ENCODE data around the gene PVALEF. TPM values are rescaled to one million over a fixed set of nuclear protein-coding genes. Genes with fewer than 3 reads are reported as not detected.
A peak's percentile ranks its signal among the peaks of the same experiment; 100 is the strongest.

PVALEF gene
- total and polyA plus RNA-seq, 5 donors, result not detected

DNA sequence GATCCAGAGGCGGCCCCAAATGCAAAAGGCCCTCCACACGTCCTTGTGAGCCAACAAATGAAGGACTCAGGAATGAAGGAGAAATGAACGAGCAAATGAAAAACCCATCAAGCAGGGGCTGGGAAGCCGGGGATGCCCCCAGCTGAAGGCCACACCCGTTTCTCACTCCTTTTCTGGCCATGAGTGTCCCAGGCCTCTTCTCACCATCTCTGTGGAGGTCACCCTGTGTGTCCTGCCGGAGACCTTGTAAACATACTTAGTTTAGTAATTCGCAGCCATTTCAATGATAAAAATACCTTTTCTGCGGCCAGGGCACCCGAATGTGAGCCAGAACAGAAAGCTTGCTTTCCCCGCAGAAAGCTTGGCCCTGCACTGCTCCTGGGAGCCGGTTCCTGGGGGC is 21.8 kb downstream of the PVALEF start:
- peak in 1 of 3 donors; percentile 27 for DNase-seq
- ATAC-seq, result no peak
- Histone ChIP-seq H3K4me1 (ENCODE audit: control insufficient read depth, insufficient read depth, low read length) (no peaks in the 10 kb centered on the region), H3K27ac (ENCODE audit: low read length) (no peak overlapping the region), H3K27me3 (ENCODE audit: control insufficient read depth, insufficient read depth) (no peaks in the 10 kb centered on the region), H3K4me3 (ENCODE audit: low read length) (no peak overlapping the region), H3K9me3 (ENCODE audit: control insufficient read depth, low read length) (no peaks in the 10 kb centered on the region)
- 93% methylated on average over 11 of the region's 11 CpGs for WGBS
- intact Hi-C loops (cut with DNase I), result no loop called here

DNA sequence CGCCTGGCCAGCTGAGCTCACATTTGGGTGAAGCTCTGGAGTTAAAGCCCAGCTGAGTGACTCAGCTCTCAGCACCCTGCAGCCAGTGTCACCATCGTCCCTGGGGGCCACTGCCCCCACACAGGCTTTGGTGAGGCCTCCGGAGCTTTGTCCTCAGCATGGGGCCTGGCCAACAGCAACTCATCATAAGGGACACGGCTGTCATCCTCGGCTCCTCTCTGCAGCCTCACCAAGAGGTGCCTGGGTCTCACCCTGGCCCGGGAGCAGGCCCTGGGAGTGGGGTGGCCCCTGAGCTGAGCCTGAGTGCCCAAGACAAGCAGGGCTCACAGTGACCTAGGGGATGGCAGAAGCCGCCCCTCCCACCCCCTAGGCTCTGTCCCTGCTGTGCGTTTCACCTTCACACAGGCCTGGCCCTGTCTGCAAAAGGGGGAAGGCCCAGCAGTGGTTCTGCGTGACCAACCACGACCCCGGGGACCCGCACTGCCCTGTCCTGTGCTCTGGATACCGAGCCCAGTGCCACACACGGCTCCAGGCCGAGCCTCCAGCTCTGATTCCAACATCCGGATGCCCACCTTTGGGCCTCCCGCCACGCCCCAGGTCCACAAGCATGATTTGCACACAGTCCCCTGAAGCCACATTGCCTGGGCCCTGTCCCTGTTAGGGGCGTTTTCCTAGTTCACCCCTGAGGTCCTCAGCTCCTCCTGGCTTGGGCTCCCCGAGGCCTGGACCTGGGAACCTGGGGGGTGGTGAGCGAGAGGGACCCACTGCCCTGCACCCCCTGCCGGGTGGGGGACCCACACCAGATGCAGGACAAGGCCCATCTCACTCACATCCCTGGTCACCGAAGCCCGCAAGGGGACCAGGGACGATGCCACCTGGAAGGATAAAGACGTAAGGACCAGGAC is 22.5 kb downstream of the PVALEF start:
- DNase-seq (peak in 2 of 3 donors; percentile 39 to 47), ATAC-seq (no peak)
- intact Hi-C loops (cut with DNase I), result no loop called here
- H3K27me3 ChIP-seq (ENCODE audit: control insufficient read depth, insufficient read depth), result no peaks in the 10 kb centered on the region
- no peak overlapping the region for H3K27ac ChIP-seq (ENCODE audit: low read length)
- H3K4me1 ChIP-seq (ENCODE audit: control insufficient read depth, insufficient read depth, low read length), result no peaks in the 10 kb centered on the region
- H3K9me3 ChIP-seq (ENCODE audit: control insufficient read depth, low read length), result no peaks in the 10 kb centered on the region
- 89% methylated on average over 26 of the region's 26 CpGs for WGBS
- H3K4me3 ChIP-seq (ENCODE audit: low read length), result no peak overlapping the region

DNA sequence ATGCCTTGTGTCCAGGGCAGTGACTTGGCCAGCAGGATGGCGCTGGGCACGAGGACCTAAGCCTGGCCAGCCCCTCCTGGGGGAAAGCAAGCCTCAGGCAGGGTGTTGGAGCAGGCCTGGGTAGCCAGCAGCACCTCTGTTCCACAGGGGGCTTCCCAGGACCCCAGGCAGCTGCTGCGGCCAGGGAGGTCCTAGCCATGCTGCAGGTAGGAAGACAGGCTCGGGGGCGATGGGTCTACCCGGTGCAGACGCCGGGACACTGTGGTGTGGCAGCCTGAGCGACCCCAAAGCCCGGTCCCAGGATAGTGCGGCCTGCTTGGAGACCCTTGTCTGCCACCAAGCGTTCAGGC is 23.2 kb downstream of the PVALEF start:
- intact Hi-C loops (cut with DNase I), result no loop called here
- ATAC-seq, result no peak
- Histone ChIP-seq H3K27me3 (ENCODE audit: control insufficient read depth, insufficient read depth) (no peaks in the 10 kb centered on the region), H3K4me3 (ENCODE audit: low read length) (no peak overlapping the region), H3K9me3 (ENCODE audit: control insufficient read depth, low read length) (no peaks in the 10 kb centered on the region), H3K27ac (ENCODE audit: low read length) (no peak overlapping the region), H3K4me1 (ENCODE audit: control insufficient read depth, insufficient read depth, low read length) (no peaks in the 10 kb centered on the region)
- WGBS, result 94% methylated on average over 12 of the region's 12 CpGs
- peak in 2 of 3 donors; percentile 46 for DNase-seq

DNA sequence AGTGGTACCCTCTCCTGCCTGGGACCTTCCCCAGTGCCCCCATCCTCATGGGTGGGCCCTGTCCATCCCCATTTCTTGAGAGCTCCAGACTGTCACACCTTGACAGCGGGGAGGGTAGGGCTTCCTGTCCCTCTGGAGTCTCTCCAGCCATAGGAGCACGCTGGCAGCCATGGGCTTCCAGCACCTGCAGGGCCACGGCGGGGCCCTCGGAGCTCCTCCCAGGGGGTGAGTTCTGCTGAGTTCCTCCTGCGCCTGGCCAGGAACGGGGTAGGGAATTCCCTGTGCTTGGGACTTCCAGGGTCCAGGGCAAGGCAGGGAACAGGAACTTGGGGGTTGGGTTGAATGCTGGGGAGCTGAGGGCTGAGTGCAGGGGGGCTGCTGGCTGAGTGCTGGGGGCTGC is 23.7 kb downstream of the PVALEF start:
- no peaks in the 10 kb centered on the region for H3K9me3 ChIP-seq (ENCODE audit: control insufficient read depth, low read length)
- ATAC-seq, result no peak

DNA sequence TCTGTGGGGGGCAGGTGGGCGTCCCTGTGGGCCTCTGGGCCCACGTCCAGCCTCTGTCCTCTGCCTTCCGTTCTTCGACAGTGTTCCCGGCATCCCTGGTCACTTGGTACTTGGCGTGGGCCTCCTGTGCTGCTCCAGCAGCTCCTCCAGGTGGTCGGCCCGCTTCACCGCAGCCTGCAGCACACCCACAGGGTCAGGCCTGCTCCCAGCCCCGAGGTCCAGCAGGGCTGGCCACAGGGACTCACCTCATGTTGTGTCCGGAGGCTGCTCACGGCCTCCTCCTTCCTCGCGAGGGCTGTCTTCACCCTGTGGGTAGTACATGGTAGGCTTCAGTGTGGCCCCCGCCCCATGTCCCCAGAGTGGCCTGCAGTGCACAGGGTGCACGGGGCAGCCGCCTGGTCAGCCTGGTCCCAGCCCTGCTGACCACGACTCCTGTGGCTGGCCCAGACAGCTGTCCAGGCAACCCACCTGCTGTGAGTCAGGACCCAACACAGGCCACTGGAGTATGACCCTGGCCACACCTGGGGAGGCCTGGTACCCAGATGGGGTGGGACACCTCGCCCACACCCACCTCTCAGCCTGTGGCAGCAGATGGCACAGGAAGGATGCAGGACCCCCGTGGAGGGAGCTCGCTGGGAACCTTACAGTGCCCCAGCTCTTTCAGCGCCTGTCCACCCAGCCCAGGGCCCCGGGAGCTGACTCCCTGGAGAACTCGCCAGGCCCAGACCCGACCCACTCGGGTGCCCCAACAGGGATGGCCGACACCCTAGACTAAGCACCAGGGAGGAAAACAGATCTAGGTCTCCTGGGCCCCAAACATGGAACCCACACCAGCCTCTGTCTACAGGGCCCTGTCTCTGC is 24.6 kb downstream of the PVALEF start:
- no peak overlapping the region for H3K27ac ChIP-seq (ENCODE audit: low read length)
- no peaks in the 10 kb centered on the region for H3K9me3 ChIP-seq (ENCODE audit: control insufficient read depth, low read length)
- ATAC-seq (no peak), DNase-seq (peak in 2 of 3 donors; percentile 43 to 56)
- H3K4me3 ChIP-seq (ENCODE audit: low read length), result no peak overlapping the region
- WGBS, result 81% methylated on average over 27 of the region's 27 CpGs
- no peaks in the 10 kb centered on the region for H3K27me3 ChIP-seq (ENCODE audit: control insufficient read depth, insufficient read depth)
- intact Hi-C loops (cut with DNase I), result loop anchor here in 1 of 4 donors (5.0 kb wide), 1 partner anchor 33 kb away; no protein-coding TSS in a partner anchor
- no peaks in the 10 kb centered on the region for H3K4me1 ChIP-seq (ENCODE audit: control insufficient read depth, insufficient read depth, low read length)

More for the DNA sequence above, 23.7 kb downstream of the PVALEF start:
- Histone ChIP-seq H3K27me3 (ENCODE audit: control insufficient read depth, insufficient read depth) (no peaks in the 10 kb centered on the region), H3K27ac (ENCODE audit: low read length) (no peak overlapping the region), H3K4me3 (ENCODE audit: low read length) (no peak overlapping the region), H3K4me1 (ENCODE audit: control insufficient read depth, insufficient read depth, low read length) (no peaks in the 10 kb centered on the region)
- peak in 2 of 3 donors; percentile 12 to 37 for DNase-seq
- intact Hi-C loops (cut with DNase I), result no loop called here
- 90% methylated on average over 7 of the region's 7 CpGs for WGBS

DNA sequence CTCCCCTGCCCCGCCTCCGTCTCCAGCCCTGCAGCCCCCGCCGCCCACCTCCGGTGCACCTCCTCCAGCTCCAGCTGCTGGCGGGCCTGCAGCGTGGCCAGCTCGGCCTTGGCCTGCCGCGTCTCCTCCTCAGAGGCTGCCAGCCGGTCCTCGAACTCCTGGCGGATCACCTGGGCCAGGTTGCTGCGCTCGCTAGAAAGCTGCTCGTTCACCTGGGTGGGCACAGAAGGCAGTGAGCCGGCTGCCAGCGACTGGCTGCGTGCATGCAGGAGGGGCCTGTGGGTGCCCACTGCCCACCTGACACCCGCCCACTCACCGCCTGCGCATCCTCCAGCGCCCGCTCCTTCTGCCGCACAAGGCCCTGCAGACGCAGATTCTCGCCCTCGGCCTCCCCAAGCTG is 25.3 kb downstream of the PVALEF start:
- intact Hi-C loops (cut with DNase I), result loop anchor here in 1 of 4 donors (5.0 kb wide), 1 partner anchor 33 kb away; no protein-coding TSS in a partner anchor
- Histone ChIP-seq H3K4me3 (ENCODE audit: low read length) (no peak overlapping the region), H3K27ac (ENCODE audit: low read length) (no peak overlapping the region)

DNA sequence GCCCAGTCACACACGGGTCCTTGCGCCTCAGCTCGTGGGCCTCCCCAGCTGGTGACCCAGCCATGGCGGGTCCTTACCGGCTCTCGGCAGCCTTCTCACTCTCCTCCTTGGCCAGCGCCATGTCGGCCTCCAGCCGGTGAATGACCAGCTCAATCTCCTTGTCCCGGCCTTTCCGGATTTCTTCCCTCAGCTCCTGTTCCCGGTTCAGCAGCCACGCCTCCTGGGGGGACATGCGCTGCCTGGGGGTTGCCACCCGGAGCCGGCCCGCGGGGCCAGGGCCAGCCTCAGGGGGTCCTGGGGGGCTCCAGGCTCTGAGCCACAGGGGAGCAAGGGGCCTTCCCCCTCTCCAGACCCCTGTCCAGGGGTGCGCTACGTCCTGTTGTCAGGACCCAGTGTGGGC is 25.8 kb downstream of the PVALEF start:
- Histone ChIP-seq H3K27me3 (ENCODE audit: control insufficient read depth, insufficient read depth) (no peaks in the 10 kb centered on the region), H3K27ac (ENCODE audit: low read length) (no peak overlapping the region), H3K9me3 (ENCODE audit: control insufficient read depth, low read length) (no peaks in the 10 kb centered on the region), H3K4me1 (ENCODE audit: control insufficient read depth, insufficient read depth, low read length) (no peaks in the 10 kb centered on the region), H3K4me3 (ENCODE audit: low read length) (no peak overlapping the region)
- no peak for ATAC-seq
- WGBS, result 88% methylated on average over 20 of the region's 20 CpGs
- intact Hi-C loops (cut with DNase I), result loop anchor here in 1 of 4 donors (5.0 kb wide), 1 partner anchor 34 kb away; no protein-coding TSS in a partner anchor
- peak; percentile 8 to 37 (median 37) for DNase-seq

More for the DNA sequence above, 25.3 kb downstream of the PVALEF start:
- 96% methylated on average over 28 of the region's 28 CpGs for WGBS
- no peaks in the 10 kb centered on the region for H3K4me1 ChIP-seq (ENCODE audit: control insufficient read depth, insufficient read depth, low read length)
- no peaks in the 10 kb centered on the region for H3K27me3 ChIP-seq (ENCODE audit: control insufficient read depth, insufficient read depth)
- ATAC-seq (no peak), DNase-seq (peak; percentile 8 to 52 (median 35))
- H3K9me3 ChIP-seq (ENCODE audit: control insufficient read depth, low read length), result no peaks in the 10 kb centered on the region

DNA sequence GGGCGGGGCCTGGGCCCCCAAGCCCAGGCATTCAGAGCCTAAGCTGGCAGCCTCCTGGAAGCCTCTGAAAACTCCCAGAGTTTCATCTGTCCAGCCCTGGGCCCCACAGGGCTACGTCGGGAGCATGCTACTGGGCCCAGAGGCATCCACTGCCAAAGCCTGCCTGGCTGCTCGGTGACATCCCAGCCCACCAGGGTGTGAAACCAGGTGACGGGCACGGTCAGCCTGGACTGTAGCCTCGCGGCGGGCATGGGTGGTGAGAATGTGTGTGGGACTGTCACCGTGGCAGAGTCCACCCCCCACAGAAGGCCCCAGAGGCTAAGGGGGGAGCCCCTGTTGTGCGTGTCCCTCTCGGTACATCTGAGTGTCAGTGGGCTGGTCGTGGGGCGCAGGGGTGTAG is 26.3 kb downstream of the PVALEF start:
- WGBS, result 94% methylated on average over 14 of the region's 14 CpGs
- H3K4me1 ChIP-seq (ENCODE audit: control insufficient read depth, insufficient read depth, low read length), result no peaks in the 10 kb centered on the region
- DNase-seq (peak; percentile 10 to 33 (median 27)), ATAC-seq (no peak)
- no peaks in the 10 kb centered on the region for H3K9me3 ChIP-seq (ENCODE audit: control insufficient read depth, low read length)
- no peak overlapping the region for H3K4me3 ChIP-seq (ENCODE audit: low read length)
- intact Hi-C loops (cut with DNase I), result loop anchor here in 1 of 4 donors (5.0 kb wide), 1 partner anchor 34 kb away; no protein-coding TSS in a partner anchor
- no peak overlapping the region for H3K27ac ChIP-seq (ENCODE audit: low read length)
- no peaks in the 10 kb centered on the region for H3K27me3 ChIP-seq (ENCODE audit: control insufficient read depth, insufficient read depth)

DNA sequence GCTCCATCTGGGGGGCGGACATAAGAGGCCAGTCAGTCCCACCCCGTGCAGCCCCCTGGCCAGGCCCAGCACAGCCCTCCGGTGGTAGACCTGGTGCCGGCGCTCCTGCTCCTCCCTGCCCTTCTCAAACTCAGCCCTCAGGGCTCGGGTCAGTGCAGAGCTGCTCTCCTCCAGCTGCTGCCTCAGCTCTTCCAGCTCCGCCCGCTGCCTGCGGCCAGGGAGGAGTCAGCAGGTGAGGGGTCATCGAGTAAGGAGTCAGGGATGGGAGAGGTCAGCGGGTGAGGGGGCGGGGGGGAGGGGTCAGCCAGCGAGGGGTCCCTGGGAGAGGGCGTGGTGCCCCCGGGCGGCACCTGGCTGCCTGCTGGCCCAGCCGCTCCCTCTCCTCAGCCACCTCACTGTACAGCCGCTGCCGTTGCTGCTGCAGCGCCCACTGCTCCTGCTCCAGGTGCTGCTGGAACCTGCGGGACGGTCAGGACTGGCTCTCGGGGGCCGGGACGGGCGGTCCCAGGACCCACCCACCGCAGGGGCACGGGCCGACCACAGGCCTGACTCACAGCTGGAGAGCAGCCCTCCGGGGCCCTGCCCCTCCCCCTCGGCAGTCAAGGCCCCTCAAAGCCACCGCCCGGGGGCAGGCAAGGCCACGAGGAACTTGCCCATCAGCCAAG is 27.2 kb downstream of the PVALEF start:
- no peak for ATAC-seq
- H3K4me1 ChIP-seq (ENCODE audit: control insufficient read depth, insufficient read depth, low read length), result no peaks in the 10 kb centered on the region
- no peaks in the 10 kb centered on the region for H3K9me3 ChIP-seq (ENCODE audit: control insufficient read depth, low read length)
- no peak overlapping the region for H3K27ac ChIP-seq (ENCODE audit: low read length)
- 86% methylated on average over 34 of the region's 34 CpGs for WGBS
- H3K27me3 ChIP-seq (ENCODE audit: control insufficient read depth, insufficient read depth), result no peaks in the 10 kb centered on the region
- DNase-seq, result peak; percentile 7 to 33 (median 30)
- no peak overlapping the region for H3K4me3 ChIP-seq (ENCODE audit: low read length)
- intact Hi-C loops (cut with DNase I), result loop anchor here in 1 of 4 donors (5.0 kb wide), 1 partner anchor 35 kb away; no protein-coding TSS in a partner anchor

DNA sequence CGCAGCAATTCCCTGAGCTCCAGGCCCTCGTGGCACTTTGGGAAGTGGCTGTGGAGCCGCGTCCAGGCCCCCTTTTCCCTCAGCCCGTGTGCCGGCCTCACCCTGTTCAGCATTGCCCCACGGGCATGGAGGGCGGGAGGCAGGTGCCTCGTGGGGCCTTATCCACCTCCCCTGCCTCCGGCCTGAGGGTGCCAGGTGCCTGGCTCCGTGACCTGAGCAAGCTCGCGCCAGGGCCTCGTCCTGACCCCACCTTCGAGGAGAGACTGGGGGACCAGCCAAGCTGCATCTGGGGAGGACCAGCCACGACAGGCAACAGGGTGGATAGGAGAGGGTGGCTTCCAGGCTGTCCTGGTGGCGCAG is 27.7 kb downstream of the PVALEF start:
- H3K4me1 ChIP-seq (ENCODE audit: control insufficient read depth, insufficient read depth, low read length), result no peaks in the 10 kb centered on the region
- H3K4me3 ChIP-seq (ENCODE audit: low read length), result no peak overlapping the region
- H3K27ac ChIP-seq (ENCODE audit: low read length), result no peak overlapping the region
- H3K9me3 ChIP-seq (ENCODE audit: control insufficient read depth, low read length), result no peaks in the 10 kb centered on the region
- DNase-seq (peak; percentile 9 to 59 (median 29)), ATAC-seq (no peak)
- intact Hi-C loops (cut with DNase I), result loop anchor here in 1 of 4 donors (5.0 kb wide), 1 partner anchor 36 kb away; no protein-coding TSS in a partner anchor
- 91% methylated on average over 17 of the region's 17 CpGs for WGBS
- no peaks in the 10 kb centered on the region for H3K27me3 ChIP-seq (ENCODE audit: control insufficient read depth, insufficient read depth)
